Epithelial cell of esophagus (primary cell): ENCODE data around the gene DIPK1B.

Source experiments
- DNase-seq: peaks from one replicate; pipeline ENCODE4 v3.0.0; 2010; ENCODE audit warnings: low read depth
- H3K4me3 ChIP-seq: 2 replicates; pipeline ENCODE4 v1.5.1; 2011; ENCODE audit warnings: mild to moderate bottlenecking, low read length, control low read depth
- TF ChIP-seq, protein P1 (sequence below): IDR thresholded peaks from 2 replicates; pipeline ENCODE4 v1.5.1; 2011; ENCODE audit warnings: low read depth, mild to moderate bottlenecking, low read length, control low read depth, inconsistent platforms; ENCODE audit not compliant: insufficient read depth; ENCODE audit errors: missing control alignments

The DIPK1B gene

DNA sequence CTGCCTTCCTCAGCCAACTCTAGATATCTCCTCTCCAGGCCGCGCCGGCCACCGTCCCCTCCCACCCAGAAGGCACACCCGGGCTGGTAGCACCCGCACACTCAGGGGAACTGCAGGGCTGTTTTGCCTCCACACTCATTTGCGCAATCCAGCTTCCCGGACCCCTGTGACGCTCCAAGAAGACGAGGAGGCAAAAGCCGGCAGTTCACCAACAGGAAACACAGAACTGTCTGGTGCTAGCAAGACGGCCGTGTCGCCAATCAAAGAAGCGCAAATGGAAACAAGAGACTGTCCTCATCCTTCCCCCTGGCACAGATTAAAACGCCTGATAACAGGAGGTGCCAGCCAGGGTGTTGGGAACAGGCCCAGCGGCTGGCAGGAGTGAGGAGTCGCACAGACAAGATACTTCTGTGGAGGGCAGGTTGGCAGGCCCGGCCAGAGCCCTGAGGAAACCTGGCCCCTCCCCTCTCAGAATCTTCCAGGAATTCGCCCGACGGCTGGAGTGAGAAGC is 32.9 kb upstream of the DIPK1B start:
- TF ChIP-seq, protein P1, sequence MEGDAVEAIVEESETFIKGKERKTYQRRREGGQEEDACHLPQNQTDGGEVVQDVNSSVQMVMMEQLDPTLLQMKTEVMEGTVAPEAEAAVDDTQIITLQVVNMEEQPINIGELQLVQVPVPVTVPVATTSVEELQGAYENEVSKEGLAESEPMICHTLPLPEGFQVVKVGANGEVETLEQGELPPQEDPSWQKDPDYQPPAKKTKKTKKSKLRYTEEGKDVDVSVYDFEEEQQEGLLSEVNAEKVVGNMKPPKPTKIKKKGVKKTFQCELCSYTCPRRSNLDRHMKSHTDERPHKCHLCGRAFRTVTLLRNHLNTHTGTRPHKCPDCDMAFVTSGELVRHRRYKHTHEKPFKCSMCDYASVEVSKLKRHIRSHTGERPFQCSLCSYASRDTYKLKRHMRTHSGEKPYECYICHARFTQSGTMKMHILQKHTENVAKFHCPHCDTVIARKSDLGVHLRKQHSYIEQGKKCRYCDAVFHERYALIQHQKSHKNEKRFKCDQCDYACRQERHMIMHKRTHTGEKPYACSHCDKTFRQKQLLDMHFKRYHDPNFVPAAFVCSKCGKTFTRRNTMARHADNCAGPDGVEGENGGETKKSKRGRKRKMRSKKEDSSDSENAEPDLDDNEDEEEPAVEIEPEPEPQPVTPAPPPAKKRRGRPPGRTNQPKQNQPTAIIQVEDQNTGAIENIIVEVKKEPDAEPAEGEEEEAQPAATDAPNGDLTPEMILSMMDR = no peak
- DNase-seq = no peak
- no peak overlapping the region for H3K4me3 ChIP-seq

DNA sequence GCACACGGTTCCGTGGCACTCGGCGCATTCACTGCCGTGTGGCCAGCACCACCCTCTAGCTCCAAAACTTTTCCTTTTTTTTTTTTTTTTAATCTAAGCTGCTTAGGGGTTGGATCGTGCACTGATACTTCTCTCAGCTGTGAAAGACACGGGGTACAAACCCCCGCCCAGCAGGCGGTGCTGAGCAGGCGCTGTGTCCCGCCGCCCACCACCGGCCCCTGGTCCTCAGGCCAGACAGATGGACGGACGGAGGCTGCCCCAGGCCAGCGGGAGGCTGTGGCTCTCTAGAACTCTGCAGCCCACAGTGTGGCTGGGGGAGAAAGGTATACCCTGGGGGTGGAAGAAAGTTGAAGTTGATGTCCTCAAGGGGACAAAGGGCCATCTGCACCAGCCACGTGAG is 31.3 kb upstream of the DIPK1B start:
- DNase-seq = no peak

DNA sequence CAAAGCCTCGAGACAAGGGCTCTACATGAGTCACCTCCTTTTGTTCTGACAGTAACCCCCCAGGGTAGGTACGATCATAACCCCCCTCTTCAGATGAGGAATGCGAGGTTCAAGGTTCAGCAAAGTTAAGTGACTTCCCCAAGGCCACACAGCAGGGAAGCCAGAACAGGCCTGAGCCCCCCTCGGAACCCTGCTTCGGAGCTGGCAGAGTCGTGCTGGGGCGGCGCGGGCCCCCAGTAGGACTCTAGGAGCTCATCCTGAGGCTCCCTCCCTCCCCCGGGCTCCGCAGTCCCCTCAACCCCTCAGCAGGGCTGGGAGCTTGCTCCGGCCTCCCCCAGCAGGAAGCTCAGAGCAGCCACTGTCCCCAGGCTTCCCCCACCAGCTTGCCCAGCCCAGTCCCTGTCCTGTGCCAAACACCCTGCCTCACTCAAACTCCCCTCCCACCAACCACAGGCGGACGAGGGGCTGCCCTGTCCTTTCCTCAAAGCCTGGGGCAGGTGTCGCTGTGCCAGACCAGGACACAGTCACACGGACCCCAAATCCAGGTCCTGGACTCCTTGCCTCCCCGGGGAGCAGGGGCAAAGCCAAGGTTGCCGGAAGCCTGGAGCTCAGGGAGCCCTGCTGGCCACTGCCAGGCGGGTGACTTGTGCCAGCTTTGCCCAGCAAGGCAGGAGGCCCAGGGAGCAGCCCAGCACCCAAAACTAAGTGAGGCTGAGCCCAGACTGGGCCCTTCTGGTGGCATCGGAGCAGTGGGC is 30.2 kb upstream of the DIPK1B start:
- DNase-seq = no peak
- H3K4me3 ChIP-seq = no peak overlapping the region
- TF ChIP-seq, protein P1 = no peak

More for the DNA sequence above, 31.3 kb upstream of the DIPK1B start:
- TF ChIP-seq, protein P1 = no peak
- H3K4me3 ChIP-seq = no peak overlapping the region

DNA sequence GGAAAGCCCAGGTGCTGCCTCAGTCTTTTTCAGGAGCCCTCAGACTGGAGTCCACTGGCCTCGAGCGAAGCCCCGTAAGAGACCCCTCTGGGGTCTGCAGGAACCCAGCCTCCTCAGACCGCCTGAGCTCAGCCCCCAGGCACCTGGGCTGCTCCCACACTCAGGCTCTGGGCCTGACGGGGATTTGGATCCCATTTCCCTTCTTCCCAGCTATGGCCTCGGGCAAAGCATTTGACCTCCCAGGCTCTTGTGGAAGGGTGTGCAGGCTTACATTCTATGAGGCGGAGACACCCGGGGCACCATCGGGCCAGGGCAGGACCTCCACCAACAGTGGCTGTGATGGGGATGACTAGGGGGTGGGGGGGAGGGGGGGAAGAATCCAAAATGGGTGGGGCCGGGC is 29.7 kb upstream of the DIPK1B start:
- TF ChIP-seq, protein P1 = no peak
- DNase-seq = no peak
- no peak overlapping the region for H3K4me3 ChIP-seq

DNA sequence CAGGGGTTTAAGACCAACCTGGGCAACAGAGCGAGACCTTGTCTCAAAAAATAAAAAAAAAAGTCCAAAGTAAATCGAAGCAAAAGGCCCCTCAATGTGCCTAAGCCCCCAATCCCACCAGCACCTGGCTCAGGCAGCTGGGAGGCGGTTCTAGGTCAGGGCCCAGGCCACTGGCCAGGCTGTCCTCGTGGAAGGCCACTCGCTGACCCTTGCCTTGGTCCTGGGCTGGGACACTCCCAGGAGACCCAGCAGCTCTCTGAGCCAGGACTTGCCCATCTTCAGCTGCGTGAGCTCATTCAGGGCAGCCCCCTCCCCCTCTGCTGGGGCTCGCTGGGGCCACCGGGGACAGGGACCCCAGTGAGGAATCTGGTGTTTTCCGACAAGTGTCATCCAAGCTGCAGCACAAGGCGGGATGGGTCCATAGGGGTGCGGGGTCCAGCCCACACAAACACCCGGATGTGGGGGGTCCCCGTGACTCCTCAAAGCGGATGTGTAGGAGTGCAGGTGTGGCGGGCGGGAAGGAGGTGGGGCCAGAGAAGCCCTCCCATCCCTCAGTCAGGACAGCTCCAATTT is 29.1 kb upstream of the DIPK1B start:
- no peak overlapping the region for H3K4me3 ChIP-seq
- DNase-seq = no peak
- TF ChIP-seq, protein P1 = no peak

DNA sequence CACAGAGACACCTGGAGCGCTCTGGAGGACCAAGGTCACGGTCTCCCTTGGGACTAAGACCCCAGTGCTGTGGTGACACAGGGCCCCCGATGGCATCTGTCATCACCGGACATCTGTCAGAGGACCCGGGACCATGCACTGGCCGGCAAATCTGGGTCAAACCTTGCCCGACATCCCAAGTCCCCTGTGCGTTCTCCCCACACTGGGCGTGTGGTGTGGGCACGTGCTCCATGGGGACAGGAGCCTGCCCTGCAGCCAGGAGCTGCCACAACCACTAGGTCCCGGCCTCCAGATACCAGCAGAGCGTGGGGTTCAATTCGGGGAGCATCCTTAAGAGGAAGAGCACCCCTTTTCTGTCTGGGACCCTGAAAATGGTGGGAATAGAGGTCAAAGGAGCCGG is 28.6 kb upstream of the DIPK1B start:
- TF ChIP-seq, protein P1 = no peak
- H3K4me3 ChIP-seq = no peak overlapping the region
- no peak for DNase-seq
